ENCODE data around the gene SIGLEC15. TPM values are rescaled to one million over a fixed set of nuclear protein-coding genes. Genes with fewer than 3 reads are reported as not detected.
"Not testable (repeated sequence)": the region's sequence is repeated elsewhere in the genome, so short reads cannot be mapped to it uniquely, and the experiment has no call there.

SIGLEC15 gene
- total RNA-seq, 1 donor from 2014 or later = 0.85 TPM

- H3K9me3 Mint-ChIP-seq (ENCODE audit: low read depth) = no peaks in the 10 kb centered on the region
- H3K27ac Mint-ChIP-seq (ENCODE audit: unreplicated experiment) = no peak overlapping the region
- TF ChIP-seq CTCF (IDR thresholded peaks at IDR 0.05) = no peak
- no peak for DNase-seq (ENCODE audit: low spot score)
- H3K4me1 Mint-ChIP-seq (ENCODE audit: low read depth) = peaks cover 6% of the 10 kb centered on the region
- peaks cover 2% of the 10 kb centered on the region for H3K36me3 Mint-ChIP-seq (ENCODE audit: low read depth)
- H3K4me3 Mint-ChIP-seq (ENCODE audit: unreplicated experiment) = no peak overlapping the region
- peaks cover 1% of the 10 kb centered on the region for H3K27me3 Mint-ChIP-seq (ENCODE audit: low read depth)
These were observed 16.4 kb downstream of the SIGLEC15 start for GRCh38 chr18:45841765-45842442.

- no peak for DNase-seq (ENCODE audit: low spot score)
- peaks cover 2% of the 10 kb centered on the region for H3K36me3 Mint-ChIP-seq (ENCODE audit: low read depth)
- no peak for TF ChIP-seq CTCF (IDR thresholded peaks at IDR 0.05)
- H3K27me3 Mint-ChIP-seq (ENCODE audit: low read depth) = no peaks in the 10 kb centered on the region
- H3K27ac Mint-ChIP-seq (ENCODE audit: unreplicated experiment) = no peak overlapping the region
- peaks cover 7% of the 10 kb centered on the region for H3K4me1 Mint-ChIP-seq (ENCODE audit: low read depth)
- no peaks in the 10 kb centered on the region for H3K9me3 Mint-ChIP-seq (ENCODE audit: low read depth)
- H3K4me3 Mint-ChIP-seq (ENCODE audit: unreplicated experiment) = no peak overlapping the region
These were observed 17.5 kb downstream of the SIGLEC15 start for GRCh38 chr18:45843019-45843418.

- no peak for DNase-seq (ENCODE audit: low spot score)
- Mint-ChIP-seq H3K27ac (ENCODE audit: unreplicated experiment) (no peak overlapping the region), H3K36me3 (ENCODE audit: low read depth) (peaks cover 10% of the 10 kb centered on the region), H3K4me1 (ENCODE audit: low read depth) (peaks cover 7% of the 10 kb centered on the region), H3K9me3 (ENCODE audit: low read depth) (no peaks in the 10 kb centered on the region), H3K27me3 (ENCODE audit: low read depth) (no peaks in the 10 kb centered on the region), H3K4me3 (ENCODE audit: unreplicated experiment) (no peak overlapping the region)
- no peak for TF ChIP-seq CTCF (IDR thresholded peaks at IDR 0.05)
These were observed 19.5 kb downstream of the SIGLEC15 start for GRCh38 chr18:45844938-45845337.

- no peak for TF ChIP-seq CTCF (IDR thresholded peaks at IDR 0.05)
- H3K27ac Mint-ChIP-seq (ENCODE audit: unreplicated experiment) = no peak overlapping the region
These were observed 19.9 kb downstream of the SIGLEC15 start for GRCh38 chr18:45845410-45845809.

GRCh38 chr18:45847119-45847518 lies 21.6 kb downstream of the SIGLEC15 start:
- Mint-ChIP-seq H3K9me3 (ENCODE audit: low read depth) (no peaks in the 10 kb centered on the region), H3K27me3 (ENCODE audit: low read depth) (no peaks in the 10 kb centered on the region), H3K4me1 (ENCODE audit: low read depth) (peaks cover 2% of the 10 kb centered on the region), H3K36me3 (ENCODE audit: low read depth) (peaks cover 18% of the 10 kb centered on the region), H3K4me3 (ENCODE audit: unreplicated experiment) (no peak overlapping the region), H3K27ac (ENCODE audit: unreplicated experiment) (no peak overlapping the region)
- no peak for TF ChIP-seq CTCF (IDR thresholded peaks at IDR 0.05)
- no peak for DNase-seq (ENCODE audit: low spot score)

More at GRCh38 chr18:45845410-45845809, 19.9 kb downstream of the SIGLEC15 start:
- Mint-ChIP-seq H3K4me3 (ENCODE audit: unreplicated experiment) (no peak overlapping the region), H3K9me3 (ENCODE audit: low read depth) (no peaks in the 10 kb centered on the region), H3K36me3 (ENCODE audit: low read depth) (peaks cover 13% of the 10 kb centered on the region), H3K27me3 (ENCODE audit: low read depth) (no peaks in the 10 kb centered on the region), H3K4me1 (ENCODE audit: low read depth) (peaks cover 4% of the 10 kb centered on the region)
- no peak for DNase-seq (ENCODE audit: low spot score)

- not testable (repeated sequence) for H3K4me3 Mint-ChIP-seq (ENCODE audit: unreplicated experiment); H3K9me3 Mint-ChIP-seq (ENCODE audit: low read depth); H3K27ac Mint-ChIP-seq (ENCODE audit: unreplicated experiment); H3K27me3 Mint-ChIP-seq (ENCODE audit: low read depth); H3K4me1 Mint-ChIP-seq (ENCODE audit: low read depth); DNase-seq (ENCODE audit: low spot score)
- H3K36me3 Mint-ChIP-seq (ENCODE audit: low read depth) = peaks cover 26% of the 10 kb centered on the region
These were observed 23.2 kb downstream of the SIGLEC15 start for GRCh38 chr18:45848643-45849042.
